Activated CD4-positive, alpha-beta memory T cell treated with anti-CD3 and anti-CD28 coated beads, Interleukin-2, amount 10 ng/mL, durations not matched to agents 7 days and 5 days (primary cell): ENCODE data around the gene RGS17. TPM values are rescaled to one million over a fixed set of nuclear protein-coding genes. Genes with fewer than 3 reads are reported as not detected.
"Not testable (repeated sequence)": the region's sequence is repeated elsewhere in the genome, so short reads cannot be mapped to it uniquely, and the experiment has no call there.

Source experiments
- CTCF ChIA-PET: fragments of 350-600 bp; sonication (Branson Sonifier 250); formaldehyde crosslinking; loops from one replicate; lab custom pipeline; 2021; ENCODE audit warnings: antibody characterized with exemption, inconsistent platforms; lab: Charles Lee
- POLR2A ChIA-PET: fragments of 350-600 bp; sonication (Branson Sonifier 250); formaldehyde crosslinking; loops from one replicate; lab custom pipeline; 2021; ENCODE audit warnings: antibody characterized with exemption; lab: Charles Lee
- DNase-seq: peaks from one replicate; pipeline ENCODE4 v3.0.0-alpha.2; 2020
- H3K27ac Mint-ChIP-seq: one replicate; pipeline ENCODE4 v1.8.0; 2021; ENCODE audit warnings: mild to moderate bottlenecking, mixed read lengths
- H3K27me3 Mint-ChIP-seq: one replicate; pipeline ENCODE4 v1.8.0; 2021; ENCODE audit warnings: mixed read lengths
- H3K36me3 Mint-ChIP-seq: one replicate; pipeline ENCODE4 v1.8.0; 2021; ENCODE audit warnings: low read depth, mixed read lengths
- H3K4me1 Mint-ChIP-seq: one replicate; pipeline ENCODE4 v1.8.0; 2021; ENCODE audit warnings: mixed read lengths
- H3K4me3 Mint-ChIP-seq: one replicate; pipeline ENCODE4 v1.8.0; 2021; ENCODE audit warnings: mild to moderate bottlenecking, mixed read lengths
- H3K9me3 Mint-ChIP-seq: one replicate; pipeline ENCODE4 v1.8.0; 2021; ENCODE audit warnings: mixed read lengths
- total RNA-seq, 2 experiments: library from RNA; stranded (reverse); gene quantifications; one replicate each; pipeline ENCODE4 v1.2.3, GENCODE V29; 2021

Gene RGS17
- total RNA-seq, 2 experiments from 2014 or later = 0.10 TPM; not detected in 1

GRCh38 chr6:152973916-152974315 lies 157.2 kb downstream of the RGS17 start:
- H3K27me3 Mint-ChIP-seq = no peaks in the 10 kb centered on the region
- peaks cover 7% of the 10 kb centered on the region for H3K9me3 Mint-ChIP-seq
- POLR2A ChIA-PET = interaction anchor here (1.6 to 2.2 kb wide), 2 partner anchors 9 to 27 kb away, joined by 11 to 24 read pairs; partner anchors contain the start of gene FBXO5
- CTCF ChIA-PET = interaction anchor here (1.1 to 1.6 kb wide), 3 partner anchors 20 to 27 kb away, joined by 3 to 7 read pairs (median 6); no protein-coding TSS in a partner anchor
- peak overlapping the region; percentile 58 for H3K27ac Mint-ChIP-seq
- peaks cover 55% of the 10 kb centered on the region for H3K4me1 Mint-ChIP-seq
- H3K36me3 Mint-ChIP-seq = peaks cover 88% of the 10 kb centered on the region
- DNase-seq = no peak
- H3K4me3 Mint-ChIP-seq = peak overlapping the region; percentile 30

DNA sequence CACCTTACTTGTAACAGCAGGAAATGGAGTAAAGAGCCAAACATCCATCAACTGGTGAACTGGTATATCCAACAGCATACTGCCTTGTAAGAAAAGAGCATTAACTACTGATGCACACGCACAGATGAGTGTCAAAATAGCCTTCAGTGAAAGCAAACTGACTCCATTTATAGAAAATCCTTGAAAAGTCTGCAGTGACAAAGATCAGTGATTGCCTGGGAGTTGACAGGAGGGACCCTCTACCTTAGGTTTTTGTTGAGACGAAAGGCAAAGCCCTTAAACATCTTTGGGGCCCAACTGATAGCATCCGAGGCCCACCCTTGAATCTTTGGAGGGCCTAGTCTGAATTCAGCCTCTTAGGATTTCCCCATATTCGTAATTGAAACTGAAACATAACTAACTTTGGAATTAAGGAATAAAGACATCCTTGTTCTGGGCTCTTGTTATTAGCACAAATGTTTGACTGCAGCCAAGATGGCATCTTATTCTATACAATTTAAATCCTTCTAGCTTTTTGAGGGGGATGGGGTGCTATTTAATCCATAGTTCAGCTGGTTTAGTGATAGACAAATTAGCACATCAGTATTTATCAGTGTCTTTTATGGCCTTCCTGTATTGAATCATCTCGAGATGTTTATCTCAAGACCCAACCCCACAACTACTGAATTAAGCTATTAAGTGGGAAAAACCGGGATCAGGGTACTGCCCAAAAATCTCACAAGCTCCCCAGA lies 161.2 kb downstream of the RGS17 start:
- DNase-seq = no peak
- peaks cover 19% of the 10 kb centered on the region for H3K4me1 Mint-ChIP-seq
- no peak overlapping the region for H3K27ac Mint-ChIP-seq
- no peak overlapping the region for H3K4me3 Mint-ChIP-seq
- H3K9me3 Mint-ChIP-seq = peaks cover 21% of the 10 kb centered on the region
- CTCF ChIA-PET = interaction anchor here (0.9 to 1.3 kb wide), 3 partner anchors 13 to 22 kb away, joined by 3 to 6 read pairs (median 5); partner anchors contain the start of gene FBXO5
- H3K27me3 Mint-ChIP-seq = peaks cover 19% of the 10 kb centered on the region
- POLR2A ChIA-PET = interaction anchor here (1.3 to 3.9 kb wide), 2 partner anchors 13 to 30 kb away, joined by 4 to 25 read pairs; partner anchors contain the start of gene FBXO5
- peaks cover 65% of the 10 kb centered on the region for H3K36me3 Mint-ChIP-seq

- Mint-ChIP-seq H3K36me3 (peaks cover 34% of the 10 kb centered on the region), H3K27me3 (peaks cover 39% of the 10 kb centered on the region), H3K9me3 (peaks cover 21% of the 10 kb centered on the region)
- POLR2A ChIA-PET = interaction anchor here (0.8 kb wide), 1 partner anchor 17 kb away, joined by 3 read pairs; the partner anchor contains the start of gene FBXO5
- CTCF ChIA-PET, DNase-seq, H3K4me1 Mint-ChIP-seq, H3K4me3 Mint-ChIP-seq, H3K27ac Mint-ChIP-seq: not testable (repeated sequence)
Observed at GRCh38 chr6:152966168-152966894, 164.8 kb downstream of the RGS17 start.

- no peaks in the 10 kb centered on the region for H3K9me3 Mint-ChIP-seq
- ChIA-PET POLR2A (no interaction called here), CTCF (no interaction called here)
- no peak for DNase-seq
- no peak overlapping the region for H3K4me3 Mint-ChIP-seq
- no peak overlapping the region for H3K27ac Mint-ChIP-seq
- H3K36me3 Mint-ChIP-seq = no peaks in the 10 kb centered on the region
- no peaks in the 10 kb centered on the region for H3K4me1 Mint-ChIP-seq
- H3K27me3 Mint-ChIP-seq = peaks cover 24% of the 10 kb centered on the region
Observed at GRCh38 chr6:152959333-152959732, 171.7 kb downstream of the RGS17 start.

DNA sequence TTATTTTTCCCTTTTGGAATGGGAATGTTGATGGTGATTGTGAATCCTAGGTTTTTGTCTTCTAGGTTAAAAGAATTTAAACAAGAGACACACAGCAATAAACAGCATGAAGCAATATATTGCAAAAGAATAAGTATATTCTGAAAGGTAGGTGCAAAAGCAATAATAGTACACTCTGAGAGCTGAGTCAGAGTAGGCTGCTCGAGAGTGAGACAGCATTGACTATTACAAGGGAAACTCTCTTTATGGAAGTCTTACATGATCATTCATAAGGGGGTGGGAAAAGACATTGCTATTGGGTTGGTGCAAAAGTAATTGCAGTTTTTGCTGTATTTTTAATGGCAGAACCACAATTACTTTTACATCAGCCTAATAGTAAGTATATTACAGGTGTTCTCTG lies 173.3 kb downstream of the RGS17 start:
- no peak overlapping the region for H3K27ac Mint-ChIP-seq
- no peak for DNase-seq
- CTCF ChIA-PET = interaction anchor here (1.1 kb wide), 1 partner anchor 10 kb away, joined by 5 read pairs; no protein-coding TSS in a partner anchor
- no peaks in the 10 kb centered on the region for H3K4me1 Mint-ChIP-seq
- H3K4me3 Mint-ChIP-seq = no peak overlapping the region
- H3K9me3 Mint-ChIP-seq = no peaks in the 10 kb centered on the region
- POLR2A ChIA-PET = no interaction called here
- H3K36me3 Mint-ChIP-seq = no peaks in the 10 kb centered on the region
- peaks cover 22% of the 10 kb centered on the region for H3K27me3 Mint-ChIP-seq

Other genes with a start within 250 kb of the RGS17 start
- gene FBXO5, start 148.2 kb downstream of the RGS17 start, total RNA-seq = 10 to 100 TPM; 68.7 to 71.2 TPM
- 10 to 100 TPM; 20.8 to 21.5 TPM for gene MTRF1L, start 128.6 kb downstream of the RGS17 start, total RNA-seq